ENCODE data around the gene NECAP2. TPM values are rescaled to one million over a fixed set of nuclear protein-coding genes. Genes with fewer than 3 reads are reported as not detected.
A peak's percentile ranks its signal among the peaks of the same experiment; 100 is the strongest.

Gene NECAP2
- 10 to 100 TPM; 74.2 to 84.1 (median 79.4) TPM for polyA plus RNA-seq (ENCODE audit: insufficient read depth in 1 of 5, insufficient read length in 5 of 5, low replicate concordance in 1 of 5)
- long read RNA-seq, donor 1, transcript NECAP2-201 (8 exons, 2,070 nt): major isoform, 12 of 39 reads
- long read RNA-seq, donor 1, partial matches to known transcripts: 12 of 39 reads
- long read RNA-seq, donor 1, other reads (novel, unspliced or antisense): 8 of 39 reads
- long read RNA-seq, donor 2, transcript NECAP2-201 (8 exons, 2,070 nt): major isoform, 16 of 26 reads
- long read RNA-seq, donor 2, partial matches to known transcripts: 5 of 26 reads
- long read RNA-seq, donor 2, other reads (novel, unspliced or antisense): 0 of 26 reads
- long read RNA-seq, donor 3, transcript NECAP2-201 (8 exons, 2,070 nt): major isoform, 8 of 21 reads
- long read RNA-seq, donor 3, partial matches to known transcripts: 0 of 21 reads
- long read RNA-seq, donor 3, other reads (novel, unspliced or antisense): 8 of 21 reads
- long read RNA-seq, donor 4, transcript NECAP2-201 (8 exons, 2,070 nt): major isoform, 13 of 57 reads
- long read RNA-seq, donor 4, partial matches to known transcripts: 34 of 57 reads
- long read RNA-seq, donor 4, other reads (novel, unspliced or antisense): 8 of 57 reads
- long read RNA-seq, donor 5, transcript NECAP2-201 (8 exons, 2,070 nt): major isoform, 17 of 39 reads
- long read RNA-seq, donor 5, transcript NECAP2-211 (2 exons, 550 nt): minor isoform, 6 of 39 reads
- long read RNA-seq, donor 5, partial matches to known transcripts: 13 of 39 reads
- long read RNA-seq, donor 5, other reads (novel, unspliced or antisense): 0 of 39 reads
- long read RNA-seq, donor 6, transcript NECAP2-211 (2 exons, 550 nt): minor isoform, 6 of 60 reads
- long read RNA-seq, donor 6, transcript NECAP2-201 (8 exons, 2,070 nt): major isoform, 20 of 60 reads
- long read RNA-seq, donor 6, partial matches to known transcripts: 14 of 60 reads
- long read RNA-seq, donor 6, other reads (novel, unspliced or antisense): 18 of 60 reads
- long read RNA-seq, donor 7, transcript NECAP2-201 (8 exons, 2,070 nt): major isoform, 33 of 62 reads
- long read RNA-seq, donor 7, transcript NECAP2-211 (2 exons, 550 nt): minor isoform, 10 of 62 reads
- long read RNA-seq, donor 7, partial matches to known transcripts: 11 of 62 reads
- long read RNA-seq, donor 7, other reads (novel, unspliced or antisense): 5 of 62 reads
- long read RNA-seq, donor 8, transcript NECAP2-201 (8 exons, 2,070 nt): major isoform, 10 of 18 reads
- long read RNA-seq, donor 8, partial matches to known transcripts: 0 of 18 reads
- long read RNA-seq, donor 8, other reads (novel, unspliced or antisense): 5 of 18 reads

DNA sequence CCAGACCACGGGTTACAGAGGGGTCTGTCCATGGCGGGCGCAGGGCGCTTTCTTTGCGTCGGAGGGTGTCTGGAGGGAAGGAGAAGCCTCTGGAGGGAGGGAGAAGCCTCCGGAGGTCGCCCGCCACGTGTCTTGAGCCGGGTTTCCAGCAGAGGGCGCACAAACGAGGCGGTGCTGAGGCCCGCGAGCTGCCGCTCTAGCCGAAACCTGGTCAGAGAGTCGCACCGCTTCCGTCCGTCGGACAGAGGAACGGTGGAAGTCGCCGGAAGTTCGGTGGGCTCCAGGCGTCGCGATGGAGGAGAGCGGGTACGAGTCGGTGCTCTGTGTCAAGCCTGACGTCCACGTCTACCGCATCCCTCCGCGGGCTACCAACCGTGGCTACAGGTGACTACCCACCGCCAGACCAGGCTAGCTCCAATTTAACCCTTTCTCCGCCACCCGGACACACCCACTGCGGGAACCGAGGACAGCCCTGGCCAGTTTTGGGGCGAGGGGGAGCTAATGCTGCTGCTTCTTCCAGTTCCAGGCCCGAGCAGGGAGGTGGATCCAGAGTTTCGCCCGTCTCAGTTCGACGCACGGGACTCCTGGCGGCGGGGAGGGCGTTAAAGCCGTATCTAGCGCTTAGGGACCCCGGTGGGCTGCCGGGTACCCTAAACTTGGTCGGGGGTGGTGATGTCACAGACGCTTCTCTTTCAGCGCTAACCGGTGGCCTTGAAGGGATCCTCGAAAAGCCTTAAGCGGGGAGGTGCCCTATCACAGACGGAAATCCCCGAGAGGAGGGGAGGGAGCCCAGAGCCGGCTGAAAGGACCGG, at the start of gene NECAP2:
Gene NECAP2, plus strand, starts transcription at position 255 of the 812 bp plus-strand sequence. Its CDS starts 38 bp downstream, at position 293.
- peak; percentile 87 to 90 for DNase-seq

GRCh38 chr1:16391411-16391810, 49.1 kb upstream of the NECAP2 start:
- no peak for DNase-seq

DNA sequence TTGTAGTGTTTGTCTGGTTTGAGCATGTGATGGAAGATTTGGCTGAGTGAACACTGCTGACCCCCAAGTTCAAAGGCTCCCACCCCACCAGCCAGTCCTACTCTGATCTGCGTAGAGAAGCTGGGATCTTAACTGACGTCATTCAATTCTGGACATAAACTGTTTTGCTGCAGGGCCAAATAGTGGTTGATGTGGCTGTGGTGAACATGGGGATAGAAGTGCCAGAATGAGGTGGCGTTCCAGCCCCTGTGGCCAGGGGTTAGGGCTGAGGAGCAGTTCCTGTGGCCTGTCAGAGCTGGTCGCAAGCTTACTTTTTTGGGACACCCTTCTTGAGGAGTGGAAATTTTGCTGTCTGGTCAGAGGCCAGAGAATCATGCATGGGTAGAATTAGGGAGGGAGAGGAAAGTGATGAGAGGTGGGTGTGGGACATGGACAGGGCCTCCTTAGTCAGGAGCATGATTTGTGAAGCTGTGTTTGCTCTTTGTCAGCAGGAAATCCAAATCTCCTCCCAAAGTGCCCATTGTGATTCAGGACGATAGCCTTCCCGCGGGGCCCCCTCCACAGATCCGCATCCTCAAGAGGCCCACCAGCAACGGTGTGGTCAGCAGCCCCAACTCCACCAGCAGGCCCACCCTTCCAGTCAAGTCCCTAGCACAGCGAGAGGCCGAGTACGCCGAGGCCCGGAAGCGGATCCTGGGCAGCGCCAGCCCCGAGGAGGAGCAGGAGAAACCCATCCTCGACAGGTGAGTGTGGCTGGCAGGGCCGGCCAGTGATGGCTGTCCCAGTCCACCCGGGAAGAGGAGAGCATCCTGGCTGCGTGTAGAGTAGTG, 47.6 kb upstream of the NECAP2 start:
- DNase-seq: no peak

DNA sequence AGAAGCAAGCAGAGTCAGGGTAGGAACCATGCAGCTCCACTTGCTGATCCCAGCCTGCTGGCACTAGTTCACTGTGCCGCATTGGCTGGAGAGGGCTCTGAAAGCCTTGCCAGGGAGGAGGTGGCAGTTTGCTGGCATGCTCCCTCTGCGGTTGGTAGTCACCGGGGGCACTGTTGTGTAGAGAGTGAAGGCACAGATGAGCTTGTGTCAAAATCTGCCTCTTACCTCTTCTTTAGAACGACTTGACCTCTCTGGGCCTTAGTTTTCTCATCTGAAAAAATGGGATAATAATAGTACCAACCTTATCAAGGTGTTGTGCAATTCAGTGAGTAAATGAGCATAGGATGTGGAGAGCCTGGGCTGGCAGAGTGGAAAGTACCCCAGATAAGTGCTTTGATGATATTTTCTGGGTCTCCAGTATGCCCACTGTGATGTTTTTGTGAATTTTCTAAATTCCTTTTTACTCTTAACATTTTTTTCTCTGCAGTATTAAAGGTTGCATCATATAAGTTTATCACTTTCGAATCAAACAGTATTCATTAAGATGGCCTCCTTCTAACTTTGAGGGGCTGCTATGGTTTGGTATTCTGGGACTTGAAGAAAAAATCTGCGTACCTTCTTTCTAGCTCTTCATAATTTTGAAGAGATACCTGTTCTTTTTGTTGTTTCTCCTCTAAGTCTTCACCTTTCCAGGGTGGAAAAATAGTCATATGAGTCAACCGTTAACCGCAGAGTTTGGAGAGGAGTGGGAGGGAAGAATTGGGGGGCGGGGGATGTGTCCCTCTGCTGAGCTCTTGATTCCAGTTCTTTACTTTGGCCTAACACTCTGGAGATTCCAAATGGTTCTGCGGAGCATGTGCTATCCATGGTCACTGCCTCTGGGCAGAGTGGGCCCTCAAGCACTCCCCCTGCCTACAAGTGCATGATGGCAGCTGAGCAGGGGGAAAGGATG, 46.7 kb upstream of the NECAP2 start:
- no peak for DNase-seq

DNA sequence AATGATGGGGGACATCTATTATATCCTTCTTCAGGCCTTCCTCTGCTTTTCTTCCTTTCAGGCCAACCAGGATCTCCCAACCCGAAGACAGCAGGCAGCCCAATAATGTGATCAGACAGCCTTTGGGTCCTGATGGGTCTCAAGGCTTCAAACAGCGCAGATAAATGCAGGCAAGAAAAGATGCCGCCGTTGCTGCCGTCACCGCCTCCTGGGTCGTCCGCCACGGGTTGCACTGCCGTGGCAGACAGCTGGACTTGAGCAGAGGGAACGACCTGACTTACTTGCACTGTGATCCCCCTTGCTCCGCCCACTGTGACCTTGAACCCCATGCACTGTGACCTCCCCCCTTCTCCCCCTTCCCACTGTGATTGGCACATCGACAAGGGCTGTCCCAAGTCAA, 45.5 kb upstream of the NECAP2 start:
- no peak for DNase-seq

GRCh38 chr1:16396591-16396990, 43.9 kb upstream of the NECAP2 start:
- no peak for DNase-seq

GRCh38 chr1:16397120-16397519, 43.4 kb upstream of the NECAP2 start:
- no peak for DNase-seq

DNA sequence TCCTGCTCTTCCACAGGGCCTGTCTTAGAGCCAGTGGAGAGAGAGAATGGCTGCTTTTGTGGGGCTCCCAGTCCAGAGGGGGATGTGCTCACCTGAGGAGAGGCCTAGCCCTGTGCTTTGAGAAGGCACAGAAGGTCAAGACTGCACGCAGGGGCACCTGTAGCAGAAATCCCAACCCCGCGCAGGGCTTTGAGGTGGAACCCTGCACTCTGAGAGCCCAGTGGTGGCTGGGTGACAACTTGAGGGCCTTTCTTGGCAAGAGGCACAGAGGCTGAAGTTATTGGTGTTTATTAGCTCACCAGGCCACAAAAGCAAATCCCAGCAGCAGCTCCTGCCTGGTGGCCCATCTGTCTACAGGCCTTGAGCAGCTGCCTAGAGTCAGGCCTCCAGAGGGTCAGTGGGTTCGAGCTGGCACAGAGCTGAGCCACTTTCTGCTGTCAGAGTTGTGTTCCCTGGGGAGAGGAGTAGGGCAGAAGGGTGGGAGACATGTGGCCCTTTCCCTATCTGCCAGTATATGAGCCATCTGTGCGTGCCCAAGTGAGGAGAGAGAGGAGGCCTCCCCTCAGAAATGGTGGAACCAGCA, 42.1 kb upstream of the NECAP2 start:
- no peak for DNase-seq

DNA sequence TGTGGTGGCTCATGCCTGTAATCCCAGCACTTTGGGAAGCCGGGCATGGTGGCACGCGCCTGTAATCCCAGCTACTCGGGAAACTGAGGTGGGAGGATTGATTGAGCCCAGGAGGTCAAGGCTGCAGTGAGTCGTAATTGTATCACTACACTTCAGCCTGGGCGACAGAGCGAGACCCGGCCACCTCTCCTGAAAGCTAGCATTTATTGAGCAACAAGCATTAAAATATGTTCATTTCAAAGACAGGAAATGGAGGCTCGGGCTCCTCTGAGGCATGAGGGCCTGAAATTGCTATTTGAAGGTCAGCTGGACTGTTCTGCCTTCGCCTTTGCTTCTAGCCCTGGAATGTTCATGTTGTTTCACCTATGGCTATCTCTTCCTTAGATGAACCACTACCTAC, 37.8 kb upstream of the NECAP2 start:
- DNase-seq: no peak

- DNase-seq: no peak
Observed at GRCh38 chr1:16405441-16405840, 35.1 kb upstream of the NECAP2 start.

DNA sequence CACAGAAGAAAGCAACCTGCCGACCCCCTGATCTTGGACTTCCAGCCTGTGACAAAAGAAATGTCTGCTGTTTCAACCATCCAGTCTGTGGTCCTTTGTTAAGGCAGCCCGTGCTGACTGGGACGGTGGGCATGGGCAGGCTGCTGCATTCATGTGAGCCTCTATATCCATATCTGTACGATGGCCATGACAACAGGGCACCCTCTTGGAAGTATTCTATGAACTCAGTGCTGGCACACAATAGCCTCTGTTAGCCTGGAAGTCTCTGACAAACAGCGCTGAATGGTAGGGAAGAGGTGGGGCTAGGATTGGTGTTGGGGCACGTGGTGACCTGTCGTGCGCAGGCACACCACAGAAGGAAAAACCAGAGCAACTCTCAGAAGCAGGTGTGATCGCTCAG, 33.7 kb upstream of the NECAP2 start:
- DNase-seq: no peak

- no peak for DNase-seq
Observed at GRCh38 chr1:16409536-16410152, 30.9 kb upstream of the NECAP2 start.

DNA sequence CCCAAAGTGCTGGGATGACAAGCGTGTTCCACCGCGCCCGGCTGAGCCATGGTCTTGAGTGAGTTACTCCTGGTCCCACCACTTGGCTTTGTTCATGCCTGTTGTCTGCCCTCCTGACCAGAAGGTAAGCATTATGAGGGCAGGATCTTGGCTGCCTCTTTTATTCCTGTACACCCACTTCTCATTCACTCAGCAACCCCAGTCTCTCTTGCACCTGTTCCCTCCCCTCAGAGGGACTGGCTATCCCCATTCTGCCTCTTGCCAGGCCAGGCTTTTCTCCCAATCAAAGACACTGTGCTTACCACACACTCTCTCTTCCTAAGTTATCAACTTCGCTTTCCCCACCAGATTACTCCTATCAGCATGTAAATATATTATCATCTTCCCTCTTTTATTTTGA, 29.7 kb upstream of the NECAP2 start:
- no peak for DNase-seq

DNA sequence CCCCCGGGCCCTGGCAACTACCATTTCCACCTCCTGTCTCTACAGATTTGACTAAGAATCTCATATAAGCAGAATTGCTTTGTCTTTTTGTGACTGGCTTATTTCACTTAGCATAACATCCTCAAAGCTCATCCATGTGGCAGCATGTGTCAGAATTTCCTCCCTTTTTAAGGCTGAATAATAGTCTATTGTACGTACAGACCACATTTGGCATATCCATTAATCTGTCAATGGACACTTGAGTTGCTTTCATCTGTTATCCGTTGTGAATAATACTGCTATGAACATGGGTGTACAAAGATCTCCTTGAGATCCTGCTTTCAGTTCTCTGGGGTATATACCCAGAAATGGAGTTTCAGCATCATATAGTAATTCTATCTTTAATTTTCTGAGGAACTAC, 27.3 kb upstream of the NECAP2 start:
- no peak for DNase-seq

DNA sequence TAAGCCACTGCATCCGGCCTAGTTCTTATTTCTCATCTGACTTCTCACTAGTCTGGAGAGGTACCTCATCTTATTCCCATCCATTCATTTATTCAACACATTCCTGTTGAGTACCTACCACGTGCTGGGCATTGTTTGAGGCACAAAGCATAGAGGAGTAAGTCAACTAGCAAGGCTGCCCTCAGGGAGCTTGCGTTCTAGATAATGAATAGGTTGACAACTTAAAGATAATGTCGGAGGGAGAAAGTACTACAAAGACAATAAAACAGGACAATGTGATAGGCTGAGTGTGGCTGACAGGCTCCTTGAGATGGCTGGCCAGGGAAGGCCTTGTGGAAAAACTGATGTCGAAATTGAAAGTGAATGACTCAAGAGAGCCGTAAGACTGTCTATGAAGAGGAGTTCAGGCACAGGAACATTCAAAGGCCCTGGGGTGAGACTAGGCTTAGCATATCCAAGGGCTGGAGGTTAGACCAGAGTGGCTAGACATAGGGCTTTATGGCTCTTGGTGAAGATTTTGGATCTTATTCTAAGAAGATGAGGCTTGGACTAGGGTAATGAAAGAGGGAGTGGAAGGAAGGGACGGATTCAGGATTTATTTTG, 21.6 kb upstream of the NECAP2 start:
- DNase-seq: no peak

DNA sequence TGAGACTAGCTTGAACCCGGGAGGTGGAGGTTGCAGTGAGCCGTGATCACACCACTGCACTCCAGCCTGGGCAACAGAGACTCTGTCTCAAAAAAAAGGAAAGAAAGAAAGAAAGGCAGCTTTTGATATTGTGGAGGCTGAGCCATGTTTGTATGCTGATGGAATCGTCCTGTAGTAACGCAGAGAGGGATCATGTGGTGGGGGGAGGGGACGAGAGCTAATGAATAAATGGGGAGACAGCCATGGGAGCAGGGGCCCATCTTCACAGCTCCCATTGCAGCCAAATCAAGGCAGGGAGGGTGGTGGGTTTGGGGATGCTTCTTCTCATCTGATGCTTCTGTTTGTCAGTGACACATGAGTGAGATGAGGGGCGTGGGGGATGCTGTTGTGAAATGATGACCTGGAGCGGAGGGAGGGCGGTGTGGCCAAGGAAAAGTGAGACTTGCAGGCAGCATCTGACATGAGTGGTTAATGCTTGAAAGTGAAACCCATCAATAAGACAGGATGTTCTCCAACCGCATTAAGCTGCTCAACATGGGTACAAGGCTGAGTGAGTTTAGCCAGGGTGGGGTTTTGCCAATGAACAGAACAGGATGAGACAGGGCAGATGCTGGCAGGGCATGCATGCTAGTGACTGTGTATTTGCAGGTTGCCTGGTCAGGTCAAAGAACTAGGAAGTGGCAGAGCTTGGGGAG, 20.0 kb upstream of the NECAP2 start:
- DNase-seq: no peak

- DNase-seq: no peak
Observed at GRCh38 chr1:16421201-16421600, 19.3 kb upstream of the NECAP2 start.
